Gastroesophageal sphincter (tissue), 3 donors: Measurements from ENCODE around the gene ERC1.

Source experiments
- POLR2A ChIP-seq, 2 donors: fragments of 450-650 bp; IDR thresholded peaks; one replicate each; pipeline ENCODE4 v1.6.1; 2017; ENCODE audit warnings: antibody characterized with exemption in 2 of 2, mild to moderate bottlenecking in 2 of 2, moderate library complexity in 1 of 2
- POLR2AphosphoS5 ChIP-seq: sonication (generic); formaldehyde crosslinking; IDR thresholded peaks from one replicate; pipeline ENCODE4 v1.6.1; 2017; ENCODE audit warnings: antibody characterized with exemption
- TF ChIP-seq, protein P1 (sequence below), 4 experiments: fragments of 200-600 bp in 2 of 4; fragments of 450-650 bp in 2 of 4; sonication (generic) in 1 of 4; IDR thresholded peaks; one replicate each; pipeline ENCODE4 v1.5.1; 2017 to 2019; ENCODE audit warnings: antibody characterized with exemption in 4 of 4, mild to moderate bottlenecking in 2 of 4, moderate library complexity in 2 of 4

DNA sequence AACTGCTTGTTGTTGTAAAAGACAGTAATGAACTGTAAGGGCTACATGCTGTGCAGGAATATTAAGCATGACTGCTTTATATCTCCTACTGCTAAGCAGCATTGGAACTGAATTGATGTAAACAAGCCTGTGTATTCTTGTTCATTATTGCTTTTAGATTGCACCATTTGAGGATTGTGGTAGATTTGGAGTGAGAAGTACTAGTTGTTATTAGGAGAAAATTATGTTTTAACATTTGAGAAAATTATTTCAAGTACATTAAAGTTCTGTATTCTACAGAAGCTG lies 212.7 kb downstream of the ERC1 start:
- TF ChIP-seq POLR2A (IDR thresholded peaks at IDR 0.05) = no peak
- TF ChIP-seq, protein P1, sequence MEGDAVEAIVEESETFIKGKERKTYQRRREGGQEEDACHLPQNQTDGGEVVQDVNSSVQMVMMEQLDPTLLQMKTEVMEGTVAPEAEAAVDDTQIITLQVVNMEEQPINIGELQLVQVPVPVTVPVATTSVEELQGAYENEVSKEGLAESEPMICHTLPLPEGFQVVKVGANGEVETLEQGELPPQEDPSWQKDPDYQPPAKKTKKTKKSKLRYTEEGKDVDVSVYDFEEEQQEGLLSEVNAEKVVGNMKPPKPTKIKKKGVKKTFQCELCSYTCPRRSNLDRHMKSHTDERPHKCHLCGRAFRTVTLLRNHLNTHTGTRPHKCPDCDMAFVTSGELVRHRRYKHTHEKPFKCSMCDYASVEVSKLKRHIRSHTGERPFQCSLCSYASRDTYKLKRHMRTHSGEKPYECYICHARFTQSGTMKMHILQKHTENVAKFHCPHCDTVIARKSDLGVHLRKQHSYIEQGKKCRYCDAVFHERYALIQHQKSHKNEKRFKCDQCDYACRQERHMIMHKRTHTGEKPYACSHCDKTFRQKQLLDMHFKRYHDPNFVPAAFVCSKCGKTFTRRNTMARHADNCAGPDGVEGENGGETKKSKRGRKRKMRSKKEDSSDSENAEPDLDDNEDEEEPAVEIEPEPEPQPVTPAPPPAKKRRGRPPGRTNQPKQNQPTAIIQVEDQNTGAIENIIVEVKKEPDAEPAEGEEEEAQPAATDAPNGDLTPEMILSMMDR (IDR thresholded peaks at IDR 0.05) = no peak
- TF ChIP-seq POLR2AphosphoS5 = no peak
